Karpas-422 (cell line): Measurements from ENCODE around the gene ALDH3A2. TPM values are rescaled to one million over a fixed set of nuclear protein-coding genes. Genes with fewer than 3 reads are reported as not detected.

Source experiments
- DNase-seq: peaks from one replicate; pipeline ENCODE4 v3.0.0-alpha.2; 2015
- H2AFZ ChIP-seq: fragments of 200-600 bp; sonication (generic); 2 replicates; pipeline ENCODE4 v1.6.1; 2014; ENCODE audit warnings: antibody characterized with exemption, low read length, mixed read lengths
- H3K27ac ChIP-seq: fragments of 200-600 bp; sonication (generic); 2 replicates; pipeline ENCODE4 v1.5.1; 2014; ENCODE audit warnings: mild to moderate bottlenecking, low read length, moderate library complexity
- H3K27me3 ChIP-seq: fragments of 200-600 bp; sonication (generic); 2 replicates; pipeline ENCODE4 v1.6.1; 2014; ENCODE audit warnings: low read length, mixed read lengths
- H3K36me3 ChIP-seq: fragments of 200-600 bp; sonication (generic); 2 replicates; pipeline ENCODE4 v1.6.1; 2014; ENCODE audit warnings: low read length, mixed read lengths; ENCODE audit not compliant: insufficient read depth
- H3K4me1 ChIP-seq: fragments of 200-600 bp; sonication (generic); 2 replicates; pipeline ENCODE4 v1.6.1; 2014; ENCODE audit warnings: mild to moderate bottlenecking, low read length, mixed read lengths
- H3K4me2 ChIP-seq: fragments of 200-600 bp; sonication (generic); 2 replicates; pipeline ENCODE4 v1.6.1; 2014; ENCODE audit warnings: low read length, low read depth, mild to moderate bottlenecking; ENCODE audit not compliant: poor library complexity, severe bottlenecking
- H3K4me3 ChIP-seq: fragments of 200-600 bp; sonication (generic); 2 replicates; pipeline ENCODE4 v1.5.1; 2014; ENCODE audit warnings: mild to moderate bottlenecking, antibody characterized with exemption, low read length, mixed read lengths
- H3K79me2 ChIP-seq: fragments of 200-600 bp; sonication (generic); 2 replicates; pipeline ENCODE4 v1.6.1; 2014; ENCODE audit warnings: mild to moderate bottlenecking, low read length, mixed read lengths
- H3K9ac ChIP-seq: fragments of 200-600 bp; sonication (generic); 2 replicates; pipeline ENCODE4 v1.6.0; 2014; ENCODE audit warnings: low read length
- H3K9me2 ChIP-seq: fragments of 200-600 bp; sonication (generic), shearing (Covaris generic); replicated peaks from 2 replicates; pipeline ENCODE4 v1.6.0; 2014; ENCODE audit warnings: mild to moderate bottlenecking, low read length, moderate library complexity; ENCODE audit not compliant: insufficient read depth
- H3K9me3 ChIP-seq: fragments of 300-700, 200-600 bp; sonication (generic); 2 replicates; pipeline ENCODE4 v1.6.1; 2014; ENCODE audit warnings: low read length, mixed read lengths
- H4K20me1 ChIP-seq: fragments of 200-600 bp; sonication (generic); 2 replicates; pipeline ENCODE4 v1.6.1; 2014; ENCODE audit warnings: mild to moderate bottlenecking, antibody characterized with exemption, low read length, low read depth; ENCODE audit not compliant: insufficient read depth
- total RNA-seq: library from RNA; depleted of rRNA; stranded (reverse); fragments of >200 nt; shearing (Covaris generic); gene quantifications from 2 replicates; pipeline ENCODE4 v1.2.3, GENCODE V29; 2014; ENCODE audit warnings: low replicate concordance

The ALDH3A2 gene
- total RNA-seq, 1 experiment from 2014 or later = 2.0 TPM

GRCh38 chr17:19703828-19704613 is 55.5 kb downstream of the ALDH3A2 start:
- H3K27me3 ChIP-seq = no peaks in the 10 kb centered on the region
- no peak overlapping the region for H3K9ac ChIP-seq
- H3K4me3 ChIP-seq = no peak overlapping the region
- H3K4me2 ChIP-seq = no peak overlapping the region
- H3K9me3 ChIP-seq = no peaks in the 10 kb centered on the region
- H4K20me1 ChIP-seq = no peaks in the 10 kb centered on the region
- no peaks in the 10 kb centered on the region for H3K36me3 ChIP-seq
- no peak overlapping the region for H3K27ac ChIP-seq
- no peaks in the 10 kb centered on the region for H3K4me1 ChIP-seq
- H2AFZ ChIP-seq = no peak overlapping the region
- no peaks in the 10 kb centered on the region for H3K79me2 ChIP-seq
- H3K9me2 ChIP-seq = no peaks in the 10 kb centered on the region
- DNase-seq = no peak

GRCh38 chr17:19705201-19705600 is 56.6 kb downstream of the ALDH3A2 start:
- Histone ChIP-seq H3K4me1 (no peaks in the 10 kb centered on the region), H4K20me1 (no peaks in the 10 kb centered on the region), H2AFZ (no peak overlapping the region), H3K79me2 (no peaks in the 10 kb centered on the region), H3K4me3 (no peak overlapping the region), H3K36me3 (no peaks in the 10 kb centered on the region), H3K9ac (no peak overlapping the region), H3K9me3 (no peaks in the 10 kb centered on the region), H3K27ac (no peak overlapping the region), H3K27me3 (no peaks in the 10 kb centered on the region), H3K4me2 (no peak overlapping the region), H3K9me2 (no peaks in the 10 kb centered on the region)
- no peak for DNase-seq

GRCh38 chr17:19705771-19706770 is 57.5 kb downstream of the ALDH3A2 start:
- H3K9me2 ChIP-seq = no peaks in the 10 kb centered on the region
- H2AFZ ChIP-seq = no peak overlapping the region
- no peaks in the 10 kb centered on the region for H3K27me3 ChIP-seq
- no peaks in the 10 kb centered on the region for H3K9me3 ChIP-seq
- H3K79me2 ChIP-seq = no peaks in the 10 kb centered on the region
- no peaks in the 10 kb centered on the region for H3K36me3 ChIP-seq
- H3K4me3 ChIP-seq = no peak overlapping the region
- no peak overlapping the region for H3K9ac ChIP-seq
- H3K4me1 ChIP-seq = no peaks in the 10 kb centered on the region
- DNase-seq = no peak
- H4K20me1 ChIP-seq = no peaks in the 10 kb centered on the region
- H3K27ac ChIP-seq = no peak overlapping the region
- no peak overlapping the region for H3K4me2 ChIP-seq

DNA sequence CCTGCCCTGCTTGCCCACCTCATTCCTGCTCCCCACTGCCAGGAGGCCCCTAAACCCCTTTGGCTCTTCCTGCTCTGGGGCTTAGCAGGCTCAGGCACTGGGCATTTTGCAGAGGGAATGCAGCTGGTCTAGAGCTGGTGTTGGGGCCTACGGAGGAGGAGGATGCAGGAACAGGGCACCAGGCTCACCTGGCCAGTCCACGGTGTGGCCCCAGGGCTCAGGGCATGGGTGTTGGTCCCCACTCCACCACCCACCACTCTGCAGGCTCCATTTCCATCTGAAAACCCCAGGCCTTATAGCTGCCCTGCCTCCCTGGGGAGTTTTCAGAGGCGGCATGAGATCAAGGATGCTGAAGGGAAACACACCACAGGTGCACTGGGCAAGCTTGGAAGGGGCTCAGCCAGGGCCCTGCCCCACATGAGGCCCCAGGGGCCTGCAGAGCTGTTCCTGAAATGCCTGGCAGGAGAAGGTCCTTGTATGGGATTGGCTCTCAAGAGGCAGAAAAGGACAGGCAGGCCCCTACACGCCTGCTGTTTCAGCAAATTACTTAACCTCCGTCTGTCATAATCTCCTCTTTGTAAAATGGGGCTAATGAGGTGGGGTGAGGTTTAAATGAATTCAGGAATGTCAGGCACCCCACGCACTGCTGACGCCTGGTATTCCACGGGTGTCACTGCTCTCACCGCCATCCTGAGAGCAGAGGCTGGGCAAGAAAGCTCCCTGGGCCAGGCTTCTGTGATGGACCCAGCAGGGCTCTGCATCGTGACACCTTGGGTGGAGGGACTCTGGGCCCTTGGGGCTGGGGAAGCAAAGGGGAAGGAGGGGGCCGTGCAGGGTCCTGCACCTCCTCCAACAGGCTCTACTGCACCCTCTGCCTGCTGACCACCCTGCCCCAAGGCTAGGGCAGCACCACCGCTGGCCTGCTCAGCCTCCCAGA is 58.5 kb downstream of the ALDH3A2 start:
- Histone ChIP-seq H3K79me2 (no peaks in the 10 kb centered on the region), H3K4me1 (no peaks in the 10 kb centered on the region)
- DNase-seq = no peak

GRCh38 chr17:19707728-19708221 is 59.2 kb downstream of the ALDH3A2 start:
- no peaks in the 10 kb centered on the region for H3K36me3 ChIP-seq
- H3K79me2 ChIP-seq = no peaks in the 10 kb centered on the region
- no peak for DNase-seq
- no peaks in the 10 kb centered on the region for H3K9me2 ChIP-seq
- H2AFZ ChIP-seq = no peak overlapping the region
- no peaks in the 10 kb centered on the region for H3K27me3 ChIP-seq
- H3K4me2 ChIP-seq = no peak overlapping the region
- H3K4me3 ChIP-seq = no peak overlapping the region
- no peaks in the 10 kb centered on the region for H3K4me1 ChIP-seq
- no peak overlapping the region for H3K27ac ChIP-seq
- no peaks in the 10 kb centered on the region for H3K9me3 ChIP-seq
- no peaks in the 10 kb centered on the region for H4K20me1 ChIP-seq
- H3K9ac ChIP-seq = no peak overlapping the region

More for the DNA sequence above, 58.5 kb downstream of the ALDH3A2 start:
- Histone ChIP-seq H3K4me2 (no peak overlapping the region), H3K9me3 (no peaks in the 10 kb centered on the region), H3K36me3 (no peaks in the 10 kb centered on the region), H3K9ac (no peak overlapping the region), H4K20me1 (no peaks in the 10 kb centered on the region), H3K9me2 (no peaks in the 10 kb centered on the region), H3K27me3 (no peaks in the 10 kb centered on the region), H3K27ac (no peak overlapping the region), H3K4me3 (no peak overlapping the region), H2AFZ (no peak overlapping the region)

DNA sequence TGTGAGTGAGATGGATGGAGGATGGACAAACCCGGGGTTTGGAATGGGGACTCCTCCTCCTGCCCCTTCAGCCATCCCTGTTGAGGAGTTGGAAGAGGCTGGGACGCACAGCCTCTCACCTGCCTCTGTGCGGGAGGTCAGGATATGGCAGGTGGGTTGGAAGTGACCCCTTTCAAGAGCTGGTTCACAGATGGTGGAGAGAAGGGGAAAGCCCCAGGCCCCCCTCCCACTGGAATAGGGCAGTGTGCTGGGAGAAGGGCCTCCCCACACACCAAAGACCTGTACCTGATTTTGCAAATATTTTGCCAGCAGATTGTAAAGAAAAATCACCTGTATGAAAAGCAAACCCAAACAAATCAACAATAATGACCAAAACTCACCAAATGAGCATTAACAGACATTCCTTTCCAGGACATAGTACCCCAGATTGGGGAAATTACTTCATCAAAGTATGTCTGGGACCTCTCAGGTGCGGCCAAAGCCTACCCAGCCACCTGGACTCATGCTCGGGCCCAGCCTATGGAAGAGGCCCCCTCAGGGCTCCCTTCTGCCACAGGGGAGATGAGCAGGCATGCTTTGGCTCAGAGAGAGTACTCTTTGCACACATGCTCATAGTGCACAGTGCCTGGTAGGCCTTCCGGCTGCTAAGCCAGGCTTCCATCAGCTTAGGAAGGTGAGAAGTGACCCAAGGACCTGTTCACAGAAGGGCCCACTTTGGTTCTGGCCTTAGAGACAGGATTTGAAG is 60.1 kb downstream of the ALDH3A2 start:
- no peaks in the 10 kb centered on the region for H3K4me1 ChIP-seq
- no peaks in the 10 kb centered on the region for H3K27me3 ChIP-seq
- H3K4me2 ChIP-seq = no peak overlapping the region
- H3K27ac ChIP-seq = no peak overlapping the region
- DNase-seq = no peak
- H3K79me2 ChIP-seq = no peaks in the 10 kb centered on the region
- no peaks in the 10 kb centered on the region for H4K20me1 ChIP-seq
- no peaks in the 10 kb centered on the region for H3K9me2 ChIP-seq
- H3K4me3 ChIP-seq = no peak overlapping the region
- no peaks in the 10 kb centered on the region for H3K36me3 ChIP-seq
- no peak overlapping the region for H3K9ac ChIP-seq
- H3K9me3 ChIP-seq = no peaks in the 10 kb centered on the region
- no peak overlapping the region for H2AFZ ChIP-seq

DNA sequence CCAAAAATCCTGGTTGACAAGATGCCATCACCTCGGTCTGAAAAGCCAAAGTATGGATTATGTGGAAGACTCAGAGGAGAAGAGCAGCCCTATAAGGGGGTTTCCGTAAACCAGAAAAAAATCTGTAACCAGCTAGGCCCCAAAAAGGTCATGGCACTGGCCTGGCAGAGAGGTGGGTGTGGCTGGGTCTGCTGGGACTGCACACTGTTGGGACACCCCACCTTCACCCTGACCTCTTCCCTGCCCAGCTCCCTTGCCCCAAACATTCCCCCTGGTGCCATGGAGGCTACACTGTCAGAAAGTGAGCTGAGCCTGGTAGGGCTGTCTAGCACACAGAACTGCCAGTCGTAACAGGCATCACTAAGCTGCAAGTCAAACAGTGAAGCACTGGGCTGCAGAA is 61.3 kb downstream of the ALDH3A2 start:
- H4K20me1 ChIP-seq = no peaks in the 10 kb centered on the region
- no peak overlapping the region for H3K4me3 ChIP-seq
- no peak for DNase-seq
- no peak overlapping the region for H3K4me2 ChIP-seq
- H3K9ac ChIP-seq = no peak overlapping the region
- no peaks in the 10 kb centered on the region for H3K27me3 ChIP-seq
- H3K4me1 ChIP-seq = no peaks in the 10 kb centered on the region
- no peaks in the 10 kb centered on the region for H3K9me3 ChIP-seq
- no peak overlapping the region for H3K27ac ChIP-seq
- no peaks in the 10 kb centered on the region for H3K79me2 ChIP-seq
- H3K9me2 ChIP-seq = no peaks in the 10 kb centered on the region
- H3K36me3 ChIP-seq = no peaks in the 10 kb centered on the region
- no peak overlapping the region for H2AFZ ChIP-seq
